BLaER1 treated with 17β-estradiol and CSF1 and Interleukin-3, amounts not matched to agents 10 nM and 100 nM (cell line): ENCODE results near the gene ABCA6.
A peak's percentile ranks its signal among the peaks of the same experiment; 100 is the strongest.
"Not testable (repeated sequence)": the region's sequence is repeated elsewhere in the genome, so short reads cannot be mapped to it uniquely, and the experiment has no call there.

ENCODE experiments used
- H3K27ac ChIP-seq, 11 experiments: shearing (Covaris generic); formaldehyde crosslinking; 2 replicates each; pipeline ENCODE4 v1.8.1; 2022
- H3K27me3 ChIP-seq, 11 experiments: shearing (Covaris generic); formaldehyde crosslinking; 2 replicates each; pipeline ENCODE4 v1.8.1; 2022
- H3K36me3 ChIP-seq, 11 experiments: shearing (Covaris generic); formaldehyde crosslinking; 2 replicates each; pipeline ENCODE4 v1.8.1; 2022
- H3K4me1 ChIP-seq, 10 experiments: shearing (Covaris generic); formaldehyde crosslinking; 2 replicates each; pipeline ENCODE4 v1.8.1; 2022
- H3K4me2 ChIP-seq, 11 experiments: shearing (Covaris generic); formaldehyde crosslinking; 2 replicates each; pipeline ENCODE4 v1.8.1; 2022
- H3K4me3 ChIP-seq, 10 experiments: shearing (Covaris generic); formaldehyde crosslinking; 2 replicates each; pipeline ENCODE4 v1.8.1; 2022
- H3K9ac ChIP-seq, 11 experiments: shearing (Covaris generic); formaldehyde crosslinking; 2 replicates each; pipeline ENCODE4 v1.8.1; 2022
- H3K9me3 ChIP-seq, 11 experiments: shearing (Covaris generic); formaldehyde crosslinking; replicated peaks in 1 of 11; 2 replicates each; pipeline ENCODE4 v1.8.1; 2022
- H4K20me1 ChIP-seq, 11 experiments: shearing (Covaris generic); formaldehyde crosslinking; 2 replicates each; pipeline ENCODE4 v1.8.1; 2022
- Cebpa-rat ChIP-seq, 11 experiments: shearing (Covaris generic); IDR thresholded peaks; 2 replicates each; pipeline ENCODE4 v1.8.1; 2022

ABCA6 gene

GRCh38 chr17:69093279-69093789, 48.4 kb downstream of the ABCA6 start:
- no peaks in the 10 kb centered on the region for H3K27me3 ChIP-seq
- H3K27ac ChIP-seq: peak overlapping the region in 10 of 11 experiments; percentile 16 to 88 (median 78); a peak in 18 of 22 replicates
- H3K9ac ChIP-seq: peak overlapping the region in 9 of 11 experiments; percentile 10 to 78 (median 49); a peak in 15 of 22 replicates
- peak overlapping the region; percentile 35 to 78 (median 55); a peak in 21 of 22 replicates for H3K4me2 ChIP-seq
- H4K20me1 ChIP-seq: no peaks in the 10 kb centered on the region
- peaks cover 0 to 4% (median 0%) of the 10 kb centered on the region in 11 experiments; a peak in 1 of 22 replicates for H3K9me3 ChIP-seq
- H3K36me3 ChIP-seq: no peaks in the 10 kb centered on the region
- peaks cover 7 to 87% (median 17%) of the 10 kb centered on the region in 10 experiments; a peak in 17 of 20 replicates for H3K4me1 ChIP-seq
- no peak for TF ChIP-seq Cebpa-rat (IDR thresholded peaks at IDR 0.05)
- H3K4me3 ChIP-seq: peak overlapping the region in 3 of 10 experiments; percentile 8 to 16 (median 15); a peak in 2 of 20 replicates

GRCh38 chr17:69090365-69090764, 51.3 kb downstream of the ABCA6 start:
- no peaks in the 10 kb centered on the region for H4K20me1 ChIP-seq
- H3K9me3 ChIP-seq: peaks cover 0 to 4% (median 0%) of the 10 kb centered on the region in 11 experiments; a peak in 1 of 22 replicates
- H3K4me3 ChIP-seq: no peak overlapping the region
- H3K27ac ChIP-seq: no peak overlapping the region; a peak in 1 of 22 replicates
- H3K4me2 ChIP-seq: peak overlapping the region in 2 of 11 experiments; percentile 2 to 5; a peak in 1 of 22 replicates
- H3K9ac ChIP-seq: no peak overlapping the region
- peaks cover 7 to 58% (median 17%) of the 10 kb centered on the region in 10 experiments; a peak in 17 of 20 replicates for H3K4me1 ChIP-seq
- TF ChIP-seq Cebpa-rat (IDR thresholded peaks at IDR 0.05): no peak
- no peaks in the 10 kb centered on the region for H3K27me3 ChIP-seq
- no peaks in the 10 kb centered on the region for H3K36me3 ChIP-seq

DNA sequence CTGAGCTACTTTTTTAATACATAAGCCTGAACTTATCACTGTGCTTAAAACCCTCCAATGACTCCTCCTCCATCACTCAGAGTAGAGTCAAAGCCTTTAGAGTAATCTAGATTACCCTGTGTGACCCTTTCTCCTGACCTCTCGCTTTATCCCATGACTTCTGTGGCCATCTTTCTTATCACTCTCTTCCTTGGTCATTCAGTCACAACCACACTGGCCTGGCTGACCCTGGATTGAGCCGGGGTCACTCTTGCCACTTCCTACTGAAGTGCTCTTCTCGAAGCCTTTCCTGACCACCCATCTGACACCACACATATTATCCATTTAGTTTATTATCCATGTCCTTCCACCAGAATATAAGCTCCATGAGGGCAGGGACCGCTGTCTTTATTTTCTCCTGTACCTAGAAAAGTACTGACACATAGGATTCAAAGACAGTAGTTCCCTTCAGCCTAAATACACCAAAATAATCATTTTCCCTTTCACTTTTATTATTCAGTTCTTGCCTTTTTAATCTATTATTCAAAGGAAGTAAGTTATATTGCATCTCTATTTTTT, 53.0 kb downstream of the ABCA6 start:
- no peak overlapping the region for H3K9ac ChIP-seq
- H3K4me3 ChIP-seq: no peak overlapping the region
- no peak overlapping the region for H3K4me2 ChIP-seq
- no peaks in the 10 kb centered on the region for H4K20me1 ChIP-seq
- peaks cover 7 to 41% (median 10%) of the 10 kb centered on the region in 10 experiments; a peak in 17 of 20 replicates for H3K4me1 ChIP-seq
- H3K27me3 ChIP-seq: no peaks in the 10 kb centered on the region
- TF ChIP-seq Cebpa-rat (IDR thresholded peaks at IDR 0.05): no peak
- H3K9me3 ChIP-seq: peaks cover 0 to 16% (median 3%) of the 10 kb centered on the region in 11 experiments; a peak in 6 of 22 replicates
- 0 out of 22 replicates have a peak, but pooled peaks cover 0 to 10% (median 0%) of the 10 kb centered on the region in 11 experiments for H3K36me3 ChIP-seq
- no peak overlapping the region for H3K27ac ChIP-seq

- Histone ChIP-seq H3K27me3 (no peaks in the 10 kb centered on the region), H3K9ac (no peak overlapping the region), H3K4me3 (no peak overlapping the region), H4K20me1 (no peaks in the 10 kb centered on the region), H3K36me3 (peaks cover 0 to 30% (median 0%) of the 10 kb centered on the region in 11 experiments; a peak in 6 of 22 replicates), H3K4me1 (peaks cover 0 to 20% (median 0%) of the 10 kb centered on the region in 10 experiments; a peak in 4 of 20 replicates), H3K4me2 (no peak overlapping the region), H3K9me3 (peaks cover 16 to 36% (median 20%) of the 10 kb centered on the region in 11 experiments), H3K27ac (no peak overlapping the region)
- no peak for TF ChIP-seq Cebpa-rat (IDR thresholded peaks at IDR 0.05)
Observed at GRCh38 chr17:69086641-69087040, 55.1 kb downstream of the ABCA6 start.

DNA sequence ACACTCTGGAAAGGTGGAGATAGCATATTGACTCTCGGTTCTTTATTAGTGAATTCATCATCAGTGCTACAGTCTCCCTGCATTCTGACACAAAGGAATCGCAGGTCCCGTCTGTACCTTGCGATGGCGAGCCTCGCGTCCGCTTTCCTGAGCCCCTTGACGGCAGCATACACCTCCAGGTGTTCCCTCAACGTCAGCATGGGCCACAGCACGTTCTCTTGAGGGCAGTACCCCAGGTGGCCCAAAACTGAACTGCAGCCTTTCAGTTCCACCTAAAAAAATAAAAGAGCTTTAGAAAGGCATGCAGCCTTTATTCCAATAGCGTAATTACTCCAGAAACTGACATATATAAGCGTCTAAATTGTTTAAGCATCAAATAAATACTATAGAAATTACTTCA, 56.8 kb downstream of the ABCA6 start:
- no peaks in the 10 kb centered on the region for H4K20me1 ChIP-seq
- H3K4me2 ChIP-seq: no peak overlapping the region
- no peak overlapping the region for H3K27ac ChIP-seq
- no peaks in the 10 kb centered on the region for H3K27me3 ChIP-seq
- H3K9me3 ChIP-seq: peaks cover 17 to 35% (median 22%) of the 10 kb centered on the region in 11 experiments
- no peak overlapping the region for H3K9ac ChIP-seq
- H3K36me3 ChIP-seq: peaks cover 0 to 38% (median 0%) of the 10 kb centered on the region in 11 experiments; a peak in 6 of 22 replicates
- no peak for TF ChIP-seq Cebpa-rat (IDR thresholded peaks at IDR 0.05)
- no peak overlapping the region for H3K4me3 ChIP-seq
- H3K4me1 ChIP-seq: peaks cover 0 to 6% (median 0%) of the 10 kb centered on the region in 10 experiments; a peak in 2 of 20 replicates

DNA sequence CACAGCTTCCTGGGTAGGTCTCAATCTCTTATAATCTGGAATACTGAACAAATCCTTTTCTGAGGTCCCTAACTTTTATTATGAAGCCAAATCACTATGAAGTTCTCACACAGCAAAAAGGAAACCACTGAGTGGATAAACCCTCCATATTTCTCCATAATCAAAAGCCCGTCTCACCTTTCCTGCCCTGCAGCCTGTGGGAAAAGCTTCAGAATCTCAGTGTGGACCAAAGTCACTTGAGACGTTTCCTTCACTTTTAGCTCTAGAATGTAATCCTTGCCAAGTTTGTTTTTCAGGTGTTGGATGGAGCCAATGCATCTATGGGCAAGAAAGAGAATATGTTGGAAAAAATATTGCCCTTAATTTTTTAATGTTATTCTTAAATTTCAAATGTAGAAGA, 59.0 kb downstream of the ABCA6 start:
- Histone ChIP-seq H3K9ac (no peak overlapping the region), H3K4me2 (no peak overlapping the region), H3K27ac (no peak overlapping the region), H3K4me3 (no peak overlapping the region), H3K27me3 (no peaks in the 10 kb centered on the region), H3K4me1 (peaks cover 0 to 4% (median 0%) of the 10 kb centered on the region in 10 experiments; a peak in 3 of 20 replicates), H3K36me3 (peaks cover 0 to 44% (median 0%) of the 10 kb centered on the region in 11 experiments; a peak in 6 of 22 replicates), H3K9me3 (peaks cover 17 to 41% (median 22%) of the 10 kb centered on the region in 11 experiments), H4K20me1 (no peaks in the 10 kb centered on the region)
- no peak for TF ChIP-seq Cebpa-rat (IDR thresholded peaks at IDR 0.05)

GRCh38 chr17:69078864-69079263, 62.8 kb downstream of the ABCA6 start:
- peak overlapping the region in 1 of 11 experiments; percentile 32; a peak in 2 of 22 replicates for H3K4me2 ChIP-seq
- TF ChIP-seq Cebpa-rat (IDR thresholded peaks at IDR 0.05): no peak
- no peak overlapping the region for H3K27ac ChIP-seq
- H3K4me1 ChIP-seq: peaks cover 0 to 4% (median 0%) of the 10 kb centered on the region in 10 experiments; a peak in 3 of 20 replicates
- peaks cover 0 to 34% (median 0%) of the 10 kb centered on the region in 11 experiments; a peak in 6 of 22 replicates for H3K36me3 ChIP-seq
- H3K9me3 ChIP-seq: peaks cover 13 to 69% (median 26%) of the 10 kb centered on the region in 11 experiments
- no peaks in the 10 kb centered on the region for H3K27me3 ChIP-seq
- no peak overlapping the region for H3K4me3 ChIP-seq
- H3K9ac ChIP-seq: no peak overlapping the region
- H4K20me1 ChIP-seq: no peaks in the 10 kb centered on the region

DNA sequence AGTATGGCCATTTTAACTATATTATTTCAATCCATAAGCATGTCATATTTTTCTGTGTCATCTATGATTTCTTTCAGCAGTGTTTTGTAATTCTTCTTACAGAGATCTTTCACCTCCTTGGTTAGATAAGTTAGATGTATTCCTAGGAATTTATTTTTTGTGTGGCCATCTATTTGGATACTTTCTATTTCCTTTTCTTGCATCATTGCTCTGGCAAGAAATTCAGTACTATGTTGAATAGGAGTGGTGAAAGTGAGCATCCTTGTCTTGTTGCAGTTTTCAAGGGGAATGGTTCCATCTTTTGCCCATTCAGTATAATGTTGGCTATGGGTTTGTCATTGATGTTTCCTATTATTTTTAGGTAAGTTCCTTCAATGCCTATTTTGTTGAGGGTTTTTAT, 65.9 kb downstream of the ABCA6 start:
- H3K9ac ChIP-seq: no peak overlapping the region
- H3K4me1 ChIP-seq: peaks cover 4 to 11% (median 5%) of the 10 kb centered on the region in 10 experiments; a peak in 19 of 20 replicates
- no peak overlapping the region for H3K4me3 ChIP-seq
- H3K27ac ChIP-seq: no peak overlapping the region
- no peak overlapping the region for H3K4me2 ChIP-seq
- TF ChIP-seq Cebpa-rat (IDR thresholded peaks at IDR 0.05): no peak
- peaks cover 0 to 72% (median 5%) of the 10 kb centered on the region in 11 experiments; a peak in 8 of 22 replicates for H3K9me3 ChIP-seq
- H4K20me1 ChIP-seq: no peaks in the 10 kb centered on the region
- H3K27me3 ChIP-seq: no peaks in the 10 kb centered on the region
- H3K36me3 ChIP-seq: peaks cover 0 to 6% (median 0%) of the 10 kb centered on the region in 11 experiments; a peak in 2 of 22 replicates

DNA sequence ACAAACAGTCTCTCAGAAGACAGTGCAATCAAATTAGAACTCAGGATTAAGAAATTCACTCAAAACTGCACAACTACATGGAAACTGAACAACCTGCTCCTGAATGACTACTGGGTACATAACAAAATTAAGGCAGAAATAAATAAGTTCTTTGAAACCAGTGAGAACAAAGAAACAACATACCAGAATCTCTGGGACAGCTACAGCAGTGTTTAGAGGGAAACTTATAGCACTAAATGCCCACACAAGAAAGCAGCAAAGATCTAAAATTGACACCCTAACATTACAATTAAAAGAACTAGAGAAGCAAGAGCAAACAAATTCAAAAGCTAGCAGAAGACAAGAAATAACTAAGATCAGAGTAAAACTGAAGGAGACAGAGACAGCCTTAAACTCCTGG, 68.3 kb downstream of the ABCA6 start:
- H3K4me1 ChIP-seq: peaks cover 12 to 26% (median 20%) of the 10 kb centered on the region in 10 experiments; a peak in 19 of 20 replicates
- not testable (repeated sequence) for H3K9ac ChIP-seq, H3K4me2 ChIP-seq, H3K27me3 ChIP-seq, H3K4me3 ChIP-seq, H3K36me3 ChIP-seq, H4K20me1 ChIP-seq, H3K27ac ChIP-seq
- peaks cover 0 to 76% (median 5%) of the 10 kb centered on the region in 11 experiments; a peak in 8 of 22 replicates for H3K9me3 ChIP-seq

DNA sequence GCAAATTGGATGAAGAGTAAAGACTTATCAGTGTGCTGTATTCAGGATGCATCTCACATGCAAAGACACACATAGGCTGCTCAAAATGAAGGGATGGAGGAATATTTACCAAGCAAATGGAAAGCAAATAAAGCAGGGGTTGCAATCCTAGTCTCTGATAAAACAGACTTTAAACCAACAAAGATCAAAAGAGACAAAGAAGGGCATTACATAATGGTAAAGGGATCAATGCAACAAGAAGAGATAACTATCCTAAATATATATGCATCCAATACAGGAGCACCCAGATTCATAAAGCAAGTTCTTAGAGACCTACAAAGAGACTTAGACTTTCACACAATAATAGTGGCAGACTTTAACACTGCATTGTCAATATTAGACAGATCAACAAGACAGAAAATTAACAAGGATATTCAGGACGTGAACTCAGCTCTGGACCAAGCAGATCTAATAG, 68.9 kb downstream of the ABCA6 start:
- not testable (repeated sequence) for H3K4me3 ChIP-seq, H3K27ac ChIP-seq, H3K9ac ChIP-seq, H3K27me3 ChIP-seq, H3K36me3 ChIP-seq, H4K20me1 ChIP-seq, H3K4me2 ChIP-seq
- peaks cover 12 to 31% (median 25%) of the 10 kb centered on the region in 10 experiments for H3K4me1 ChIP-seq
- peaks cover 0 to 72% (median 5%) of the 10 kb centered on the region in 11 experiments; a peak in 8 of 22 replicates for H3K9me3 ChIP-seq

GRCh38 chr17:69071233-69071586, 70.5 kb downstream of the ABCA6 start:
- not testable (repeated sequence) for H3K4me3 ChIP-seq, H3K36me3 ChIP-seq, H4K20me1 ChIP-seq, H3K27me3 ChIP-seq
- Histone ChIP-seq H3K4me2 (peak overlapping the region; percentile 33 to 72 (median 51); a peak in 21 of 22 replicates), H3K9me3 (peaks cover 0 to 59% (median 5%) of the 10 kb centered on the region in 11 experiments; a peak in 8 of 22 replicates), H3K4me1 (peaks cover 23 to 48% (median 39%) of the 10 kb centered on the region in 10 experiments), H3K9ac (peak overlapping the region in 3 of 11 experiments; percentile 3 to 51 (median 43); a peak in 3 of 22 replicates), H3K27ac (peak overlapping the region in 6 of 11 experiments; percentile 25 to 68 (median 64); a peak in 10 of 22 replicates)
